Measurements from ENCODE around the gene DDX59.

DNA sequence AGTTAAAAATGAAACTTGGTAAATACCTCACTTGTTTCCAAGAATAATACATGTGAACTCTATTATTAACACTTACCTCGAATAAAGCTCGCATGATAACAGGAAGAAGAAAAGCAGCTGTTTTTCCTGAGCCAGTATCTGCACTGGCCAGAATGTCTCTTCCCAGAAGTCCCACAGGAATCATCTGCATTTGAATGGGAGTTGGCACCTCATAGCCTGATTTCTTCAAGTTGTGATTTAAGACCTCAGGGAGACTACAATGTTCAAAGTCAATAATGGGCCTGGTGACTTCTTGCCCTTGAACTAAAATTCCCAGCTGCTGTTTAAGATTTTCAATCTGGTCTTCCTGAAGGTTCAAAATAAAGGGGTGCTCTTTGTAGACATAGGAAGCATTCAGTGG is 3.8 kb downstream of the DDX59 start:
- no peak for TF ChIP-seq CTCF (IDR thresholded peaks at IDR 0.05)
- TF ChIP-seq POLR2A (IDR thresholded peaks at IDR 0.05), result no peak
